Naive thymus-derived CD4-positive, alpha-beta T cell (primary cell): ENCODE results near the gene DYSF. TPM values are rescaled to one million over a fixed set of nuclear protein-coding genes. Genes with fewer than 3 reads are reported as not detected.
A peak's percentile ranks its signal among the peaks of the same experiment; 100 is the strongest.
"Not testable (repeated sequence)": the region's sequence is repeated elsewhere in the genome, so short reads cannot be mapped to it uniquely, and the experiment has no call there.

ENCODE experiments used
- ATAC-seq: fragments of 150-1000 bp; cut with Tn5 transposase; 2 replicates; pipeline ENCODE4 v1.10.0; 2021; ENCODE audit warnings: mild to moderate bottlenecking, moderate library complexity
- CTCF ChIA-PET: fragments of 350-600 bp; sonication (Branson Sonifier 250); formaldehyde crosslinking; loops from one replicate; lab custom pipeline; 2021; ENCODE audit warnings: antibody characterized with exemption; lab: Charles Lee
- POLR2A ChIA-PET: fragments of 350-600 bp; sonication (Branson Sonifier 250); formaldehyde crosslinking; loops from one replicate; lab custom pipeline; 2021; ENCODE audit warnings: antibody characterized with exemption, inconsistent platforms; lab: Charles Lee
- DNase-seq, 9 donors: peaks; one replicate each; pipeline versions ENCODE4 v3.0.0 to v3.0.0-alpha.2; 2020 to 2022; ENCODE audit warnings: mixed read lengths in 1 of 9
- H3K27ac ChIP-seq: one replicate; pipeline ENCODE4 v1.7.0; 2013; ENCODE audit warnings: mild to moderate bottlenecking, low read depth, low read length, moderate library complexity
- H3K27me3 ChIP-seq, 2 donors: one replicate each; pipeline ENCODE4 v1.7.0; 2013; ENCODE audit warnings: low read length in 2 of 2, mild to moderate bottlenecking in 2 of 2, moderate library complexity in 2 of 2; ENCODE audit not compliant: control insufficient read depth in 2 of 2, insufficient read depth in 2 of 2
- H3K36me3 ChIP-seq, 3 experiments: 1 replicate in 2 of 3; 2 replicates in 1 of 3; pipeline ENCODE4 v1.7.0; 2013; ENCODE audit warnings: low read length in 3 of 3, mild to moderate bottlenecking in 3 of 3, moderate library complexity in 1 of 3; ENCODE audit not compliant: insufficient read depth in 3 of 3, control insufficient read depth in 2 of 3
- H3K4me1 ChIP-seq, 2 donors: one replicate each; pipeline ENCODE4 v1.7.0; 2013; ENCODE audit warnings: low read length in 2 of 2, mild to moderate bottlenecking in 2 of 2, moderate library complexity in 1 of 2; ENCODE audit not compliant: control insufficient read depth in 2 of 2, insufficient read depth in 2 of 2
- H3K4me3 ChIP-seq: 2 replicates; pipeline ENCODE4 v1.7.0; 2013; ENCODE audit warnings: mild to moderate bottlenecking, low read length
- H3K9me3 ChIP-seq, 3 experiments: 1 replicate in 2 of 3; 2 replicates in 1 of 3; pipeline ENCODE4 v1.7.0; 2013; ENCODE audit warnings: low read length in 3 of 3; ENCODE audit not compliant: control insufficient read depth in 2 of 3
- H3K27ac Mint-ChIP-seq, 9 donors: one replicate each; pipeline ENCODE4 v1.8.0; 2020 to 2022; ENCODE audit warnings: mixed read lengths in 9 of 9, mild to moderate bottlenecking in 8 of 9, moderate library complexity in 5 of 9, inconsistent platforms in 2 of 9
- H3K27me3 Mint-ChIP-seq, 5 donors: one replicate each; pipeline ENCODE4 v1.8.0; 2021 to 2022; ENCODE audit warnings: mixed read lengths in 5 of 5, mild to moderate bottlenecking in 1 of 5
- H3K36me3 Mint-ChIP-seq, 5 donors: one replicate each; pipeline ENCODE4 v1.8.0; 2020 to 2022; ENCODE audit warnings: mixed read lengths in 5 of 5, mild to moderate bottlenecking in 3 of 5, inconsistent platforms in 1 of 5
- H3K4me1 Mint-ChIP-seq, 7 donors: one replicate each; pipeline ENCODE4 v1.8.0; 2020 to 2022; ENCODE audit warnings: mixed read lengths in 7 of 7, mild to moderate bottlenecking in 3 of 7, inconsistent platforms in 1 of 7
- H3K4me3 Mint-ChIP-seq, 10 donors: one replicate each; pipeline ENCODE4 v1.8.0; 2020 to 2022; ENCODE audit warnings: mild to moderate bottlenecking in 10 of 10, mixed read lengths in 10 of 10, moderate library complexity in 6 of 10, inconsistent platforms in 2 of 10
- H3K9me3 Mint-ChIP-seq, 11 donors: one replicate each; pipeline ENCODE4 v1.8.0; 2020 to 2022; ENCODE audit warnings: mixed read lengths in 11 of 11, mild to moderate bottlenecking in 4 of 11, inconsistent platforms in 1 of 11, moderate library complexity in 1 of 11
- intact Hi-C, 2 donors: fragments of 100-400 bp; cut with micrococcal nuclease; formaldehyde crosslinking; loops; one replicate each; pipeline ENCODE4 v1.15.1; 2023
- polyA plus RNA-seq, 2 donors: library from polyadenylated mRNA; unstranded; fragments of 300-500 nt; fragmentation: Illumina TruSeq; gene quantifications; one replicate each; pipeline ENCODE4 v1.2.3, GENCODE V29; 2021
- total RNA-seq, 6 experiments: library from RNA in 5 of 6; stranded (reverse) in 5 of 6; gene quantifications; 1 replicate in 5 of 6; 2 replicates in 1 of 6; pipeline ENCODE4 v1.2.3 and lab custom pipeline; 2021 to 2026

Gene DYSF
- total RNA-seq (10 to 100 TPM in 1 of 5 experiments, 1 to 10 TPM in 1, under 1 TPM in 3; 0.14 to 28.2 (median 0.32) TPM), polyA plus RNA-seq (not detected), total RNA-seq (lab: John Stamatoyannopoulos, UW) (not detected)

DNA sequence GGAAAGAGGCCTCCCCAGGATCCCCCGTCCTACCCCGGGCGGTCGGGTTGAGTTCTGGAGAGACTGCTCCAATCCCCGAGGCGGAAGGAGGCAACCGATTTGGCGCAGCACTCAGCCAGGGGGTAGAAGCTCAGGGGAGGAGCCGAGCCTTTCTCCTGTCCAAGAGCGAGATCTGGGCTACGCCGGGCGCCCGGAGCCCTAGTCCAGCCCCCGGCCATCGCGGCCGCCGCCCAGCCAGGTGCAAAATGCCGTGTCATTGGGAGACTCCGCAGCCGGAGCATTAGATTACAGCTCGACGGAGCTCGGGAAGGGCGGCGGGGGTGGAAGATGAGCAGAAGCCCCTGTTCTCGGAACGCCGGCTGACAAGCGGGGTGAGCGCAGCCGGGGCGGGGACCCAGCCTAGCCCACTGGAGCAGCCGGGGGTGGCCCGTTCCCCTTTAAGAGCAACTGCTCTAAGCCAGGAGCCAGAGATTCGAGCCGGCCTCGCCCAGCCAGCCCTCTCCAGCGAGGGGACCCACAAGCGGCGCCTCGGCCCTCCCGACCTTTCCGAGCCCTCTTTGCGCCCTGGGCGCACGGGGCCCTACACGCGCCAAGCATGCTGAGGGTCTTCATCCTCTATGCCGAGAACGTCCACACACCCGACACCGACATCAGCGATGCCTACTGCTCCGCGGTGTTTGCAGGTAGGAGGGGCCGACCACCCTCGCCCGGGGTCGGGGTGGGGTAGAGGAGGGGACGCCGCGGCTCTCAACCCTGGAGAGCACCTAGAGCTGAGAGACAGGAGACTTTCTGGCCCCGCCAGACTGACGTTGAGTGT lies at the start of gene DYSF:
DYSF (plus strand) TSS at position 158 of the 817 bp plus-strand sequence.
- H3K36me3 Mint-ChIP-seq, result peaks cover 0 to 4% (median 0%) of the 10 kb centered on the region in 5 donors
- peak within 1 kb of the TSS; percentile 39 to 80 (median 76) for H3K4me3 Mint-ChIP-seq
- Histone ChIP-seq H3K9me3 (no peaks in the 10 kb centered on the region), H3K4me3 (peak within 1 kb of the TSS; percentile 20), H3K27me3 (no peaks in the 10 kb centered on the region), H3K27ac (no peak within 1 kb of the TSS), H3K36me3 (no peaks in the 10 kb centered on the region), H3K4me1 (peaks cover 7 to 11% of the 10 kb centered on the region in 2 donors)
- peaks cover 9 to 40% (median 24%) of the 10 kb centered on the region in 7 donors for H3K4me1 Mint-ChIP-seq
- ATAC-seq (peak; percentile 58), DNase-seq (peak in 1 of 9 donors; percentile 8)
- peaks cover 27 to 53% (median 43%) of the 10 kb centered on the region in 5 donors for H3K27me3 Mint-ChIP-seq
- no peaks in the 10 kb centered on the region for H3K9me3 Mint-ChIP-seq
- intact Hi-C loops, result no loop called here
- ChIA-PET POLR2A (no interaction called here), CTCF (no interaction called here)
- H3K27ac Mint-ChIP-seq, result no peak within 1 kb of the TSS

GRCh38 chr2:71409611-71410010 lies 43.8 kb upstream of the DYSF start:
- Mint-ChIP-seq H3K9me3 (peaks cover 0 to 11% (median 3%) of the 10 kb centered on the region in 11 donors), H3K27ac (peak overlapping the region in 3 of 9 donors; percentile 13 to 58 (median 36)), H3K36me3 (peaks cover 5 to 56% (median 47%) of the 10 kb centered on the region in 5 donors), H3K27me3 (no peaks in the 10 kb centered on the region), H3K4me3 (no peak overlapping the region), H3K4me1 (peaks cover 0 to 7% (median 5%) of the 10 kb centered on the region in 7 donors)
- DNase-seq, result no peak
- Histone ChIP-seq H3K4me3 (no peak overlapping the region), H3K36me3 (peaks cover under 1 to 33% (median 9%) of the 10 kb centered on the region in 3 experiments), H3K27ac (no peak overlapping the region), H3K4me1 (no peaks in the 10 kb centered on the region), H3K27me3 (no peaks in the 10 kb centered on the region), H3K9me3 (no peaks in the 10 kb centered on the region)
- ATAC-seq, result no peak
- ChIA-PET CTCF (no interaction called here), POLR2A (no interaction called here)
- intact Hi-C loops, result no loop called here

- CTCF ChIA-PET, result no interaction called here
- no peak overlapping the region for H3K4me3 ChIP-seq
- no peaks in the 10 kb centered on the region for H3K9me3 ChIP-seq
- POLR2A ChIA-PET, result no interaction called here
- no peaks in the 10 kb centered on the region for H3K4me1 ChIP-seq
- H3K27me3 ChIP-seq, result no peaks in the 10 kb centered on the region
- no peak overlapping the region for H3K4me3 Mint-ChIP-seq
- peaks cover 0 to 22% (median 5%) of the 10 kb centered on the region in 3 experiments for H3K36me3 ChIP-seq
- H3K4me1 Mint-ChIP-seq, result peaks cover 0 to 6% (median 4%) of the 10 kb centered on the region in 7 donors
- H3K9me3 Mint-ChIP-seq, result peaks cover 0 to 11% (median 3%) of the 10 kb centered on the region in 11 donors
- peak overlapping the region in 5 of 9 donors; percentile 2 to 58 (median 33) for H3K27ac Mint-ChIP-seq
- no peak for ATAC-seq
- H3K36me3 Mint-ChIP-seq, result peaks cover 5 to 46% (median 39%) of the 10 kb centered on the region in 5 donors
- DNase-seq, result no peak
- intact Hi-C loops, result no loop called here
- H3K27me3 Mint-ChIP-seq, result no peaks in the 10 kb centered on the region
- H3K27ac ChIP-seq, result no peak overlapping the region
These were observed 42.7 kb upstream of the DYSF start for GRCh38 chr2:71410696-71411095.

DNA sequence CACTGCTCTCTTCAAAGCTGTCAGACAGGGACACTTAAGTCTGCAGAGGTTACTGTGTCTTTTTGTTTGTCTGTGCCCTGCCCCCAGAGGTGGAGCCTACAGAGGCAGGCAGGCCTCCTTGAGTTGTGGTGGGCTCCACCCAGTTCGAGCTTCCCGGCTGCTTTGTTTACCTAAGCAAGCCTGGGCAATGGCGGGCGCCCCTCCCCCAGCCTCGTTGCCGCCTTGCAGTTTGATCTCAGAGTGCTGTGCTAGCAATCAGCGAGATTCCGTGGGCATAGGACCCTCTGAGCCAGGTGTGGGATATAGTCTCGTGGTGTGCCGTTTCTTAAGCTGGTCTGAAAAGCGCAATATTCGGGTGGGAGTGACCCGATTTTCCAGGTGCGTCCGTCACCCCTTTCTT lies 36.5 kb upstream of the DYSF start:
- intact Hi-C loops, result not testable (repeated sequence)

GRCh38 chr2:71417300-71418202 lies 35.8 kb upstream of the DYSF start:
- POLR2A ChIA-PET, result interaction anchor here (0.8 to 2.4 kb wide), 2 partner anchors 17 to 86 kb away, joined by 4 to 13 read pairs; partner anchors contain the start of gene ZNF638
- H3K27ac Mint-ChIP-seq, result peak overlapping the region; percentile 79 to 95 (median 92)
- intact Hi-C loops, result no loop called here
- no peaks in the 10 kb centered on the region for H3K27me3 Mint-ChIP-seq
- peaks cover 0 to 6% of the 10 kb centered on the region in 2 donors for H3K4me1 ChIP-seq
- no peaks in the 10 kb centered on the region for H3K27me3 ChIP-seq
- H3K4me1 Mint-ChIP-seq, result peaks cover 1 to 24% (median 11%) of the 10 kb centered on the region in 7 donors
- peaks cover under 1 to 8% (median 2%) of the 10 kb centered on the region in 5 donors for H3K36me3 Mint-ChIP-seq
- H3K36me3 ChIP-seq, result no peaks in the 10 kb centered on the region
- no peaks in the 10 kb centered on the region for H3K9me3 Mint-ChIP-seq
- CTCF ChIA-PET, result no interaction called here
- H3K9me3 ChIP-seq, result no peaks in the 10 kb centered on the region
- ATAC-seq, result peak; percentile 27
- H3K4me3 ChIP-seq, result peak overlapping the region; percentile 40
- H3K4me3 Mint-ChIP-seq, result peak overlapping the region; percentile 82 to 91 (median 88)
- DNase-seq, result peak in 2 of 9 donors; percentile 19 to 22
- H3K27ac ChIP-seq, result peak overlapping the region; percentile 70

More for the DNA sequence above, 36.5 kb upstream of the DYSF start:
- H3K4me1 ChIP-seq, H3K4me3 ChIP-seq, H3K36me3 ChIP-seq, CTCF ChIA-PET, H3K9me3 ChIP-seq, ATAC-seq, H3K9me3 Mint-ChIP-seq, H3K27me3 Mint-ChIP-seq, H3K27me3 ChIP-seq, H3K36me3 Mint-ChIP-seq: not testable (repeated sequence)
- DNase-seq, result peak in 7 of 9 donors; percentile 43 to 72 (median 51)
- peak overlapping the region; percentile 70 for H3K27ac ChIP-seq
- POLR2A ChIA-PET, result interaction anchor here (2.4 kb wide), 1 partner anchor 85 kb away, joined by 13 read pairs; the partner anchor contains the start of gene ZNF638
- peaks cover 0 to 23% (median 10%) of the 10 kb centered on the region in 7 donors for H3K4me1 Mint-ChIP-seq
- peak overlapping the region in 8 of 9 donors; percentile 38 to 93 (median 92) for H3K27ac Mint-ChIP-seq
- H3K4me3 Mint-ChIP-seq, result peak overlapping the region; percentile 82 to 91 (median 88)

GRCh38 chr2:71419145-71419544 lies 34.2 kb upstream of the DYSF start:
- ChIA-PET POLR2A (no interaction called here), CTCF (interaction anchor here (0.6 to 1.4 kb wide), 2 partner anchors 88 to 158 kb away, joined by 3 to 4 read pairs; partner anchors contain the start of gene ZNF638)
- no peak overlapping the region for H3K4me3 ChIP-seq
- no peak overlapping the region for H3K27ac ChIP-seq
- no peak for ATAC-seq
- peaks cover 3 to 38% (median 17%) of the 10 kb centered on the region in 7 donors for H3K4me1 Mint-ChIP-seq
- H3K9me3 ChIP-seq, result no peaks in the 10 kb centered on the region
- DNase-seq, result no peak
- H3K4me1 ChIP-seq, result peaks cover 0 to 6% of the 10 kb centered on the region in 2 donors
- no peaks in the 10 kb centered on the region for H3K27me3 Mint-ChIP-seq
- no peaks in the 10 kb centered on the region for H3K27me3 ChIP-seq
- intact Hi-C loops, result no loop called here
- H3K36me3 Mint-ChIP-seq, result peaks cover 9 to 23% (median 13%) of the 10 kb centered on the region in 5 donors
- H3K27ac Mint-ChIP-seq, result peak overlapping the region in 3 of 9 donors; percentile 7 to 75 (median 17)
- H3K4me3 Mint-ChIP-seq, result peak overlapping the region in 2 of 10 donors; percentile 6 to 29
- H3K36me3 ChIP-seq, result peaks cover 0 to 9% (median 3%) of the 10 kb centered on the region in 3 experiments
- H3K9me3 Mint-ChIP-seq, result no peaks in the 10 kb centered on the region
